ENCODE measurements around the gene HTR1D.
A peak's percentile ranks its signal among the peaks of the same experiment; 100 is the strongest.

HTR1D gene

GRCh38 chr1:23178950-23179349 lies 38.4 kb downstream of the HTR1D start:
- DNase-seq = peak; percentile 65

- no peak for DNase-seq
Measured at GRCh38 chr1:23178414-23178813, 38.9 kb downstream of the HTR1D start.

- peak; percentile 85 for DNase-seq
Measured at GRCh38 chr1:23177438-23178380, 39.6 kb downstream of the HTR1D start.

GRCh38 chr1:23177031-23177430 lies 40.3 kb downstream of the HTR1D start:
- DNase-seq = no peak

- no peak for DNase-seq
Measured at GRCh38 chr1:23174426-23175110, 42.7 kb downstream of the HTR1D start.

GRCh38 chr1:23171181-23171755 lies 46.0 kb downstream of the HTR1D start:
- DNase-seq = no peak

GRCh38 chr1:23169727-23170335 lies 47.5 kb downstream of the HTR1D start:
- no peak for DNase-seq

GRCh38 chr1:23169195-23169575 lies 48.1 kb downstream of the HTR1D start:
- DNase-seq = no peak

- peak; percentile 89 for DNase-seq
Measured at GRCh38 chr1:23168445-23169194, 48.7 kb downstream of the HTR1D start, which contains the start of gene LUZP1. LUZP1 (minus strand) TSS chr1:23168856.

- DNase-seq = peak; percentile 67
Measured at GRCh38 chr1:23168079-23168444, 49.2 kb downstream of the HTR1D start.

- peak; percentile 66 for DNase-seq
Measured at GRCh38 chr1:23167353-23168078, 49.8 kb downstream of the HTR1D start.

GRCh38 chr1:23166854-23167253 lies 50.4 kb downstream of the HTR1D start:
- no peak for DNase-seq

- no peak for DNase-seq
Measured at GRCh38 chr1:23163395-23163794, 53.9 kb downstream of the HTR1D start.

GRCh38 chr1:23159963-23160877 lies 57.1 kb downstream of the HTR1D start:
- DNase-seq = no peak

- no peak for DNase-seq
Measured at GRCh38 chr1:23156940-23157339, 60.4 kb downstream of the HTR1D start.

GRCh38 chr1:23152966-23153684 lies 64.2 kb downstream of the HTR1D start:
- no peak for DNase-seq

- DNase-seq = no peak
Measured at GRCh38 chr1:23150742-23151141, 66.6 kb downstream of the HTR1D start.

- no peak for DNase-seq
Measured at GRCh38 chr1:23150125-23150524, 67.2 kb downstream of the HTR1D start.

- peak; percentile 36 for DNase-seq
Measured at GRCh38 chr1:23149114-23149513, 68.2 kb downstream of the HTR1D start.

- no peak for DNase-seq
Measured at GRCh38 chr1:23148084-23148483, 69.2 kb downstream of the HTR1D start.
